ENCODE results near the gene ATP11C.
"Not testable (repeated sequence)": the region's sequence is repeated elsewhere in the genome, so short reads cannot be mapped to it uniquely, and the experiment has no call there.

DNA sequence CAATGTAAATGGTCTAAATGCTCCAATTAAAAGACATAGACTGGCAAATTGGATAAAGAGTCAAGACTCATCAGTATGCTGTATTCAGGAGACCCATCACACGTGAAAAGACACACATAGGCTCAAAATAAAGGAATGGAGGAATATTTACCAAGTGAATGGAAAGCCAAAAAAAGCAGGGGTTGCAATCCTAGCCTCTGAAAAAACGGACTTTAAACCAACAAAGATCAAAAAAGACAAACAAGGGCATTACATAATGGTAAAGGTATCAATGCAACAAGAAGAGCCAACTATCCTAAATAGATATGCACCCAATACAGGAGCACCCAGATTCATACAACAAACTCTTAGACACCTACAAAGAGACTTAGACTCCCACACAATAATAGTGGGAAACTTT, 28.2 kb upstream of the ATP11C start:
- not testable (repeated sequence) for TF ChIP-seq IRF4 (IDR thresholded peaks at IDR 0.05; ENCODE audit: low read depth, low read length); CTCF (IDR thresholded peaks at IDR 0.05 in 2 of 3, conservative IDR thresholded peaks at IDR 0.05 in 1 of 3; ENCODE audit: control insufficient read depth in 2 of 3, extremely low read depth in 1 of 3, insufficient read depth in 1 of 3, low read depth in 3 of 3, low read length in 3 of 3); SPI1 (IDR thresholded peaks at IDR 0.05; ENCODE audit: borderline replicate concordance, insufficient read depth, low read depth, low read length); EZH2 (IDR thresholded peaks at IDR 0.05; ENCODE audit: borderline replicate concordance, control insufficient read depth, low read depth, low read length)
